NCI-H226 (cell line): ENCODE data around the gene SHH.

ENCODE experiments used
- DNase-seq: peaks from one replicate; pipeline ENCODE4 v3.0.0-alpha.2; 2015

SHH gene

GRCh38 chr7:155804897-155805825, 7.1 kb downstream of the SHH start:
- DNase-seq = peak; percentile 31

GRCh38 chr7:155804431-155804831, 7.8 kb downstream of the SHH start:
- no peak for DNase-seq

- DNase-seq = no peak
Observed at GRCh38 chr7:155803418-155804376, 8.6 kb downstream of the SHH start.

GRCh38 chr7:155802906-155803417, 9.3 kb downstream of the SHH start:
- DNase-seq = no peak

- DNase-seq = no peak
Observed at GRCh38 chr7:155802291-155802690, 10.0 kb downstream of the SHH start.

GRCh38 chr7:155800741-155801267, 11.5 kb downstream of the SHH start:
- no peak for DNase-seq

- no peak for DNase-seq
Observed at GRCh38 chr7:155800301-155800700, 12.0 kb downstream of the SHH start.

- no peak for DNase-seq
Observed at GRCh38 chr7:155799514-155799913, 12.7 kb downstream of the SHH start.

GRCh38 chr7:155798673-155799439, 13.4 kb downstream of the SHH start:
- DNase-seq = no peak

GRCh38 chr7:155797262-155798250, 14.7 kb downstream of the SHH start:
- no peak for DNase-seq

- DNase-seq = no peak
Observed at GRCh38 chr7:155796381-155797261, 15.6 kb downstream of the SHH start.

- no peak for DNase-seq
Observed at GRCh38 chr7:155795951-155796350, 16.3 kb downstream of the SHH start.

- no peak for DNase-seq
Observed at GRCh38 chr7:155795401-155795800, 16.9 kb downstream of the SHH start.

- no peak for DNase-seq
Observed at GRCh38 chr7:155794196-155794595, 18.1 kb downstream of the SHH start.

GRCh38 chr7:155793720-155794119, 18.5 kb downstream of the SHH start:
- DNase-seq = no peak

GRCh38 chr7:155792999-155793560, 19.2 kb downstream of the SHH start:
- DNase-seq = no peak

GRCh38 chr7:155792315-155792960, 19.8 kb downstream of the SHH start:
- DNase-seq = no peak

- DNase-seq = no peak
Observed at GRCh38 chr7:155791836-155792235, 20.4 kb downstream of the SHH start.

GRCh38 chr7:155791214-155791737, 21.0 kb downstream of the SHH start:
- no peak for DNase-seq
